ENCODE measurements around the gene C9orf50.

Gene C9orf50

DNA sequence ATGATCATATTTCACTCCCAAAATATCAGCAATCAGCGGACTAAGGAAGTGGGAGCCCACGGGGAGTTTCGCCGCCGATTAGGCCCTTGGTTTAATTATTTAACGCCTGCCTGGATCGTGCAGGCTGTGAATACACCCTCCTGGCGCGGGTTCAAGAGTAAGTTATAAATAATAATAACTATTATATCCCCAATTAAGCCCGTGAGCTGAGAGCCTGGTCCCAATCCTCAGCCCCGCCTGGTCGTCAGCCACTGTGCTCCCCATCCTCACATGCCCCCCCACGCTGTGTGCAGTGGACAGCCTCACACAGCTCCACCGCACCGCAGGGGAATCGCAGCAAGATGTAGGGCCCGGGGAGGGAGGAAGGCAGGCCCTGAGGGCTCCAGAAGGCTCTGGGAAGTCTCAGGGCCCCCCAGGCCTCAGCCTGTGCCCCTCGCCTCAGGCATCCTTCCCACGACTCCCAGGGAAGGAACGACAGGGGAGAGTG is 33.7 kb upstream of the C9orf50 start:
- TF ChIP-seq GATA3 (IDR thresholded peaks at IDR 0.05; ENCODE audit: low read depth, low read length) (no peak), GATA2 (IDR thresholded peaks at IDR 0.05; ENCODE audit: low read depth, low read length) (no peak)

DNA sequence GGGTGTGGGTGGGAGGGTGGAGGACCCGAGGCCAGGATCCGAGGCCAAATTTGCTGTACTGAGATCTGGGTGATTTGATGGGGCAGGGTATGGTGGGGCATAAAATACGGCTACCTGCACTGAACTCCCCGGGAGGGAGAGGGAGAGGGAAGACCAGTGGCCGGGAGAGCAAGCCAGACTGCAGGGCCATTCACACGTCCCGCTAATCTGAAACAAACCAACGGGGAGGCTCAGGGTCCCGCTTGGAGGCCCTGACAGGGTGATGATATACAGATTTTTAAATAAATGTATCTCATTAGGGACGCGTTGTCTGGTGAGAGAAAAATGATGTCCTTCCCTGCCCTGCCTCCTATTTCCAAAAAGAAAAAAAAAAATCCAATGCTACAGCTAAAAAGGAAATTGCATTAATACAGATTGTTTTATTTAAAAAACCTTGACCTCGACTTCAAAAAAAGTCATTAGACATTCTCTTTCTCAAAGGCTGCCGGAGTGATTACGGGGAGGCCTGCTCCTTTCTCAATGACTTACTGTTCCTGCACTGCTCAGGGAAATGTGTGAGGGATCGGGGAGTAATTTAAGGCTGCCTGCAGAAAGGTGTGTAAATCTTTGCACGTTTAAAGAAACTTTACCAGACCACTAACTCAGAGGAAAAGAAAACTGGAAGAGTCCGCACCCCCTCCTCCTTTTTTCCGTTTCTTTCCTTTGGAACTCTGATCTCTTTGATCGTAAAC is 33.1 kb upstream of the C9orf50 start:
- no peak for TF ChIP-seq GATA2 (IDR thresholded peaks at IDR 0.05; ENCODE audit: low read depth, low read length)
- TF ChIP-seq GATA3 (IDR thresholded peaks at IDR 0.05; ENCODE audit: low read depth, low read length): no peak

DNA sequence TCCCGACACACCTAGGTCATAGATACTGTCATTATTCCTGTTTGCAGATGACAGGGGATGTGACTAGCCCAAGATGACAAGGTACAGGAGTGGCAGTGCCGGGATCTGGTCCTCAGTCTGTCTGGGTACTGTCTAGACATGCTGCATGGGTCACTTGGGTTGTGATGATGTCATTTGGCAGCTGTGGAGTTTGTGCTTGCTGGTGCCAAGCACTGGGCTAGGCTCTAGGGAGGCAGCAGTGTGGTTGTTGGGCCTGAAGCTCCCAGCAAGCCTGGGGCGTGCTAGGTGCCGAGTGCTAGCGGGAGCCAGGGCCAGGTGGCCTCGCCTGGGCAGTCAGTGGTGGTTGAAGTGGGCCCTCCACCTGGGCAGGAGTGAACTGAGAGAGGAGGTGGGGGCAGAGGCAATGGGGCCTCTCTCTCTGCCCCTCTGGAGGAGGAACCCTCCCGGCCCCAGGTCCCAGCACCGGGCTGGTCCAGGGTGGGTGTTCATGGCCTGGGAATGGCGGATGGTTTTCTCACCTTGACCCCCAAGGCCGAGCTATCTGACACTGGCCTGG is 29.9 kb upstream of the C9orf50 start:
- TF ChIP-seq GATA2 (IDR thresholded peaks at IDR 0.05; ENCODE audit: low read depth, low read length) (no peak), GATA3 (IDR thresholded peaks at IDR 0.05; ENCODE audit: low read depth, low read length) (no peak)

DNA sequence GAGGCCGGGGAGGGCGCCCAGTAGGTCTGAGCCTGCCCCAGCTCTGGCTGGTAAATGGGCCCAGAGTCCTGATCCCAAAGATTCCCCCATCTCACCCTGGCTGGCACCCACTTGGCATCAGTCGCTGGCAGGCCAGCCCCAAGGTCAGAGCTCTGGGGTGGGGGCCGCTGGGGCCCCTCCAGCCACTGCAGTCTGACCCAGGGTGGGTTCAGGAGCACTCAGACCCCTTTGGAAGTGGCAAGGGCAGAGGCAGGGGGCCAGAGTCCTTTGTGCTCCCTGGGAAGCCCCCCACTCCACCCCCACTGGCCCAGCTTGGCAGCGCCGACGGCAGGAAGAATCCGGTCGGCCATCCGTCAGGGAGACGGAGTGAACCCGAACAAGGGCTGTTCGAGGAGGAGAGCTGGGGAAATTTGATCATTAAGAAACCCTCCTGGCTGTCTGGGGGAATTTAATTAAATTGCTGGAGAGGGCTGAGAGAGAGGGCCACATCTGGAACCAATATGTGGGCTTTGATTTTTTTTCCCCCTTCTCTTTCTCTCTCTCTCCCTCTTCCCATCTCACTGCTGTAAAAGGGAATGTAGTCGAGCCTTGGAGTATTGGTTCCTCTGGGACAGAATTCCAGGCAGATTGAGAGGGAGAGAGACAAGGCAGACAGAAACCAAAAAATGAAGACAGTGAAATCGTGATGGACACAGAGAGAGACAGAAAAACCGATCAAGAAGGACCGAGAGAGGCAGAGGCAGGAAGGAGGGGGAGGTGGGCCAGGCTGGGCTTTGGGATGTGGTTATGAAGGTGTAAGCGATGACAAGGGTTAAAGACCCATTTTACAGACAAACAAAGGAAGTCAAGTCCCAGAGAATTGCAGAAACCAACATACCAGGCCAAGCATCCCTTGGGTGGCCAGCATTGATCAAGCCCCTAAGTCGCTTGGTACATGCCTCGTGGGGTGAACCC is 29.1 kb upstream of the C9orf50 start:
- TF ChIP-seq GATA3 (IDR thresholded peaks at IDR 0.05; ENCODE audit: low read depth, low read length) (no peak), GATA2 (IDR thresholded peaks at IDR 0.05; ENCODE audit: low read depth, low read length) (no peak)

DNA sequence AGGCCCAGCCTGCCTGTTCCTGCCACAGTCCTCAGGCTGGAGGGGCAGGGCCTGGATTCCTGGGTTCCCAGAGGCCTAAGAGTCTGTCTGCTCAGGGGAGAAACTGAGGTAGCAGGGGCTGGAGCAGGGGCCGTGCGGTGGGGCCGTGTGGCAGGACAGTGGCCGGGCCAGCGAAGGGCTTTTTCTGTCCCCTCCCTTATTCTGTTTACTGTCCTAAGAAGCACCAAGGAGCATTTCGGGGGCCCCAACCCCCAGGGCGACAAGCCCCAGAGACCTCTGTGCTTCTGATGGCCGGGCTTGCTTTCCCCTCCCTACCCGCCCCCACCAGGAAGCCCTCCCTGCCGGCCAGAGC is 27.8 kb upstream of the C9orf50 start:
- TF ChIP-seq GATA3 (IDR thresholded peaks at IDR 0.05; ENCODE audit: low read depth, low read length): no peak
- no peak for TF ChIP-seq GATA2 (IDR thresholded peaks at IDR 0.05; ENCODE audit: low read depth, low read length)

DNA sequence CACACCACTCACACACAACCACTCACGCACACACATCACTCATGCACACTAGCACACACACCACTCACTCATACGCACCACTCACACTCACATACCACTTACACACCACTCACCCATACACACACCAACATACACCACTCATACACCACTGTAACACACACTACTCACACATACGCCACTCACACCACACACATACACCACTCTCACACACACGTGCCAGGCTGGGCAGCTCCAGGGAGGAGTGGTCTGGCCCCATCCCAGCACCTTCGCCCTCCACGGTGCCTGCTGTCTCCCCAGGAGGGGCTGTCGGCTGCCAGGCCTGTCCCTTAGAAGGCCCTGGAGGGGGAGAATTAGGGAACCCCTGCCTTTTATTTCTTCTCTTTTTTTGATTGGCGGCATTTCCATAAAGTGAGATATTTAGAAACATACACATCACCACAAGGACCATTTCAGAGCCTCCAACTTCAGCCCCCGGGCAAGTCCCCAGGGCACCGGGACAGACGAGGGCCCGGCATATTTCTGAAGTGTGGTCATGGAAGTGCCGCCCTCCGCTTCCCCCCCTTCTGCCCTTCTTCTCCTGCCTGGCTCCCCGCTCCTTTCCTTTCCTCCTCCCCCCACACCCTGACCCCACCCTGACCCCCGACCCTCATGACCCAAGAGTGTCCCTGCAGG is 27.3 kb upstream of the C9orf50 start:
- TF ChIP-seq GATA2 (IDR thresholded peaks at IDR 0.05; ENCODE audit: low read depth, low read length) (no peak), GATA3 (IDR thresholded peaks at IDR 0.05; ENCODE audit: low read depth, low read length) (no peak)

DNA sequence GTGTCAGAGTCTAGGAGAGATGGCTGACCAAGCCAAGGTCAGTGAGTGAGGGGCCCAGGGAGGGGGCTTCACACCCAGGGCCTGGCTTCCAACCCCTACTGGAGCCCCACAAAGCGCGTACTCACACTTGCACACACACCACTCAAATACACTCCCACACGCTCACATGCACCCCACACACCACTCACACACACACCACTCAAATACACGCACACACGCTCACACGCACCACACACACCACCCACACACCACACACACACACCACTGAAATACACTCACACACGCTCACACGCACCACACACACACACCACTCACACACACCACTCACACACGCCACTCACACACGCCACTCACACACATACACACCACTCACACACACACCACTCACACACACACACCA is 26.7 kb upstream of the C9orf50 start:
- no peak for TF ChIP-seq GATA3 (IDR thresholded peaks at IDR 0.05; ENCODE audit: low read depth, low read length)
- TF ChIP-seq GATA2 (IDR thresholded peaks at IDR 0.05; ENCODE audit: low read depth, low read length): no peak

DNA sequence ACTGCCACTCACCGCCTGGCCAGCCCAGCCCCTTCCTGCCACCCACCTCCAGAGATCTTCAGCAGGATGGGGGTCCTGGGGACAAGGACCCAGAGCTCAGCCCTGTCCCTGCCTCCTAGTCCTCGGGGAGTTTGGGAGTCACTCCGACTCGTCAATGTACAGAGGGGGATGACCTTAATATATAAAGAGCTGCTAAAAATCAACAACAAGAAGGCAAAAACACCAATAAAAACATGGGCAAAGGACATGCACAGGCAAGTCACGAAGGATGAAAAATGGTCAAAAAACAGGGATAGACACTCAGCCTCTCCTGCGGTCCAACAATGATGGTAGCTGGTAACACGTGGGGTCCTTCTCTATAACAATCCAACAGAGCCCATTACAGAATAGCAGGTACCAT is 25.8 kb upstream of the C9orf50 start:
- TF ChIP-seq GATA2 (IDR thresholded peaks at IDR 0.05; ENCODE audit: low read depth, low read length) (no peak), GATA3 (IDR thresholded peaks at IDR 0.05; ENCODE audit: low read depth, low read length) (no peak)

DNA sequence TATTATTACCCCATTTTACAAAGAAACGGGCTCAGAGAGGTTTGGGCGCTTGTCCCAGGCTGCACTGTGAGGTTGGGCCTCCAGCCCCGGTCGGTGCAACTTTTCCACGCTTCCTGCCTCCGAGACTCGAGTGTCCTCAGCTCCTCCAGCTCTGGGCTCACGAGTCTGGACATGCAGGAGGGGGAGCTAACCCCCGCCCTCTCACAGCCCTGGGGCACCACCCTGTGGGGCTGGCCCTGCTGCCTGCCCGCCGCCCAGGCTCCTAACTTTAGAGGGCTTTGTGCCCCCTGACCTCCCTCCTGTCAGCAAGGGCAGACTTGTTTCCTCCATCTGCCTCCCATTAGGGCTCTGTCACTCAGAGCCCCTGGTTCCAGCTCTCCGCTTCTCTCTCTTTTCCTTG is 25.4 kb upstream of the C9orf50 start:
- TF ChIP-seq GATA2 (IDR thresholded peaks at IDR 0.05; ENCODE audit: low read depth, low read length): no peak
- no peak for TF ChIP-seq GATA3 (IDR thresholded peaks at IDR 0.05; ENCODE audit: low read depth, low read length)

DNA sequence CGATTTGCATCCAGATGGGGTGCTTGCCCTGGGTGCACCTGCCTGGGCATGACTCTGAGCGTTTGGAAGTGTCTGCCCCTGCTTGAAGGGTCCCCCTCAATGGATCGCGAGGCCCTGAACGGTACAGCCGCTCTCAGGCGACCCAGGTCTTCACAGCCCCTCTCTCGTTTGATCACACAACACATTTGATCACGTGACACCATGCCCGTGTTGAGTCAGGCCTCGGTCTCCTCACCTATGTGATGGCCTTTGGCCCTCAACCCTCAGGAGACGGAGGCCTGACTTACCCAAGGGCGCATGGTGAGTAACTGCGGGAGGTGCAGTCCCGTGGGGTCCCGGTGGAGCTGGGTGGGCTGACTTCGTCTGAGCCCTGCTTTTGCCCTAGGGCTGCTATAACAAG is 24.0 kb upstream of the C9orf50 start:
- TF ChIP-seq GATA2 (IDR thresholded peaks at IDR 0.05; ENCODE audit: low read depth, low read length): no peak
- TF ChIP-seq GATA3 (IDR thresholded peaks at IDR 0.05; ENCODE audit: low read depth, low read length): no peak

DNA sequence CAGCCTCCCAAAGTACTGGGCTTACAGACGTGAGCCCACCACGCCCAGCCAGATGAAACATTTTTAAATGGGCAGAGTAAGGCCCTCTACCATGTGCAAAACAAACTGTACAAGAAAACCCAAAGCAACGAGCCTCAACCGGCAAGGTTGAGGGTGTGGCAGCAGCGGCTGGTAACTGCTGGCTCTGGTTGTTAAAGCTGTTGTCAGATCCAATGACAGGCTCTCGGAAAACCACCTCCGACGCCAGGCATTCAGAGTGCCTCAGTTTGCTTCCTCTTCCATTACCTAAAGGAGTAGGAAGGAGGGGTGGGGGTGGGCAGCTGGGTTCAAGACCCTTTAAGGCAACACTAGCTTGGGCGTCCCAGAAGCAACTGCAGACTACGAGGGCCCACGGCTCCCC is 23.5 kb upstream of the C9orf50 start:
- no peak for TF ChIP-seq GATA3 (IDR thresholded peaks at IDR 0.05; ENCODE audit: low read depth, low read length)
- no peak for TF ChIP-seq GATA2 (IDR thresholded peaks at IDR 0.05; ENCODE audit: low read depth, low read length)

DNA sequence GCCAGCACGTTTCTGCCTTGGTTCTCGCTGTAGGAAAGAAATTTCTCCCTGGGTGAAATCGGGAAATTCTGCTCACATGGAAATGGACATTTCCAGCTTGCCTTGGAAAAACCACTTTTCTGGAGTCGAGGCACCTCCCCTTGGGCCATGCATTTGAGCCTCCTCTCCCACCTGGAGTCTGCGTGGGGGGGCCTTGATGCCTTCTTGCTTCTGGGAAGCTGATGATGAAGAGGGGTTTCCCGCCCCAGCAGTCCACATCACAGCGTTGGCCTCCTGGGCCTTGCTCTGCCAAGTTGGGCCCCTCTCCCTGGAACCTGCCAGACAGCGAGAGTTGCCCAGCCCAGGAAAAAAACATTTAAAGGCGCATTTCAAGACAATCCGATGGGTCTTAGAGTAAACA is 22.8 kb upstream of the C9orf50 start:
- TF ChIP-seq GATA3 (IDR thresholded peaks at IDR 0.05; ENCODE audit: low read depth, low read length): no peak
- no peak for TF ChIP-seq GATA2 (IDR thresholded peaks at IDR 0.05; ENCODE audit: low read depth, low read length)

DNA sequence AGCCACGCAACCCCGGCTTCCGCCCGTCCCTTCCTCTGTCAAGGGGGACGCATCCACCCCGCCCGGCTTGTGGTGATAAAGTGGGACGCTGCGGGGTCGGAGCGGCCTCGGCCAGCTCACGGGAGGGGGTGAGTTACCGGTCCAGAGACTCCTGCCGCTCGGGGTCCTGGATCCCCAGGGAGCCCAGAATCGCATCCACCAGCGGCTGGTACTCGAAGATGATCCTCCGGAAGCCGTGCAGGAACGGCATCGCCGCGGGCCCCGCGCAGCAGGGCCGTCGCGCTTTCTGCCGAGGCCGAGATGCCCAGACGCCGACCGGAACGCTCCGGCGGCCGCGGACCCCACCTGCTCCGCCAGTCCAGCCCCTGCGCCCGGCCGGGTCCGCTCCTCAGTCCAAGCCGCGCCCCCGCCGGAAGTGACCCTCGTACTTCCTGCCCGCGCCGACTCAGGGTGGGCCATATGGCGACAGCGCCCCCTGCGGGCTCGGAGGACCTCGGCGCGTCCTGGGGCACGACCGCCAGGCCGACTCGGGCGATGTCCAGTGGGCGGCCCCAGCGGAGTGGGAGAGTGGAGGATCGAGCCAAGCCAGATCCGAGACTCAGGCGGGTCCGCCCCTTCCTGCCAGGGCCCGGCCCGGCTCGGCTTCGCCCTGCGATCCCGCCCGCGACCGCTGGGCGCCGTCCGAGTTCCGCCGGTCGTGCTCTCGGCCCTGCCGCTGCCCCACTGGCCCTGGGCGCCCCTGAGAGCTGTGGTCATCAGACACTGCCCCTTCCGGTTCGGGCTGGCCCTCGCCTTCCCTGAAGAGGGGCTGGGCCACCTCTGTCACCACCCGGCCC is 21.1 kb upstream of the C9orf50 start, which contains the start of gene ASB6:
Gene ASB6, minus strand, starts transcription at position 402 of the 836 bp plus-strand sequence. Its CDS starts 152 bp downstream, at position 250.
- TF ChIP-seq GATA2 (IDR thresholded peaks at IDR 0.05; ENCODE audit: low read depth, low read length) (no peak), GATA3 (IDR thresholded peaks at IDR 0.05; ENCODE audit: low read depth, low read length) (no peak)
